GM23248 (cell line): Measurements from ENCODE around the gene ARHGDIG.

Experiments used
- EZH2 ChIP-seq: fragments of 200-600 bp; sonication (generic); IDR thresholded peaks from 2 replicates; pipeline ENCODE4 v1.6.1; 2018; ENCODE audit warnings: antibody characterized with exemption, mild to moderate bottlenecking; ENCODE audit not compliant: insufficient read depth, poor library complexity, severe bottlenecking
- EZH2phosphoT487 ChIP-seq: fragments of 200-600 bp; sonication (generic); IDR thresholded peaks from 2 replicates; pipeline ENCODE4 v1.6.1; 2018; ENCODE audit warnings: antibody characterized with exemption, moderate library complexity, mild to moderate bottlenecking, low read depth; ENCODE audit not compliant: insufficient read depth

- TF ChIP-seq EZH2phosphoT487 = no peak
- TF ChIP-seq EZH2 = no peak
Measured at GRCh38 chr16:240559-240958, 39.8 kb upstream of the ARHGDIG start.
